ENCODE measurements around the gene XRN2.

GRCh38 chr20:21303872-21304586 lies 898 bp downstream of the XRN2 start:
- no peak for TF ChIP-seq CTCF (conservative IDR thresholded peaks at IDR 0.05 in 1 of 2, IDR thresholded peaks at IDR 0.05 in 1 of 2; ENCODE audit: extremely low read depth in 1 of 2, insufficient read depth in 1 of 2, low read depth in 1 of 2, low read length in 2 of 2)
- no peak for TF ChIP-seq EZH2 (IDR thresholded peaks at IDR 0.05; ENCODE audit: borderline replicate concordance, low read length)
